ENCODE measurements around the gene TRAPPC3L.

TRAPPC3L gene

DNA sequence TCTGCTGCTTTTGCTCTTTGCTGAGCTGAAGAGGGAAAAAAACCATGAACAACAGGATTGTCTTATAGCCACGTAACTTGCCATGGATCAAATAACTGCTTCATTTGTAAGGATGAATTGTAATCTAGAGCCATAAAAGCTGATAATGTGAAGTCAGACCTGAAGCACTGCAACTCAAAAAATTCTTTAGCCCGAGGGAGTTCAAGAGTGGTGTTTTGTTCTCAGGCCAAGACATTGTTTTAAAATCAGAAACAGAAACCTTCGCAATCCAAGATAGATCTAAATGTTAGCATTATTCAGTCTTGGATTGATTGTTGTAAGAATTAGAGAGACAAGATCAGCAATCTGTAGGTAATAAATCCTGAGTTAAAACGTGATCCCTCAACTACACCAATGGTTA lies at the start of gene TRAPPC3L:
TSS of gene TRAPPC3L (minus strand) at position 34 of the 400 bp plus-strand sequence. CDS start 170 bp downstream, outside the sequence.
- no peak for DNase-seq

DNA sequence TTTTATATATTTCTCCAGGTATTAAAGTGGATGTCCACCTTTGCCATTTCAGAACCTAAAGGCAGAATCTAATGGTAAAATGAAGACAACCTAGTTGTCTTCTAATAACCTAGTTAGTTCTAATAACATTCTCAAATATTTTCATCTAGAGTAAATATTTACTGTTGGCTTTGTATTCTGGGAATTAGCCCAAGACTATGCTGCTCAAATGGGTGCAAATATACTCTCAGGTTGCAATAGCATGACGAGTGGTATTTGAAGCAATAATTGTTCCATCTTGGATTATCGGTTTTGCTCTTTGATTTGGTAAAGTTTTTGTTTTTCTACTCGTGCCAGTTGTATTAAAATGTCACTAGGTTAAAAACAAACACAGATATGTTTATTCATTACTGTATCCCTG lies 49.8 kb upstream of the TRAPPC3L start:
- DNase-seq: no peak

DNA sequence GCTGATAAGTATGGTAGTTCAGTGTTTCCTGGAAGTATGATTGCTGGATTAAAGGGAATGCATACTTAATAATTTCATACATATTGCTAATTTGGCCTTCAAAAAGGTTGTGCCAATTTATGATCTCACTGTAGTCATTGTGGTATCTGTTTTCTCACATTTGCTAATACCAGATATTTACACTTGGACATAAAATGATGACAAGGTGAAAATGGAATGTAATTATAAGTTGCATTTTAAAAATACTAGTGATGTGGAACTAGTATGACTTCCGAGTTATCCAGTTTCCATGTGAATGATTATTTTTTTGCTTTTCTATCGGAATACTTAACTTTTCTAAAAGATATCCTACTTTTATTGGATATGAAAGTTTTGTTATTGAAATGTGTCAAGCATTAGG lies 41.3 kb upstream of the TRAPPC3L start:
- no peak for DNase-seq

DNA sequence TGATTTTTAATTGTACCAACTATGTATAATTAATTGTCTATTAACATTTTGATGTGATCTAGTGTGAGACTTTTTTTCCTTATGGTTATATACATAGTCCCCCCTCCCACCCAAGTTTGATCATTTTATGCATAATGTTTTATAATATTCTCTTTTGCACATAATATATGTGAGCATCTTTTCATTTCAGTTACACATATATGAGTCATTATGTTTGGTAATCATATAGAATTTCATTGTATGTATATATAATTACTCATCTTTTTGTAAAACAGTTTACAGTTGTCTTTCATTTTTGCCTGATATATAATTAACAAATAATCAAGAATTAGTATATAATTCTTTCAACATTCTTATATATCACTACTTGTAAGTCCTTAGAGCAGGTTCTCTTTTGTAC lies 40.8 kb upstream of the TRAPPC3L start:
- DNase-seq: no peak

DNA sequence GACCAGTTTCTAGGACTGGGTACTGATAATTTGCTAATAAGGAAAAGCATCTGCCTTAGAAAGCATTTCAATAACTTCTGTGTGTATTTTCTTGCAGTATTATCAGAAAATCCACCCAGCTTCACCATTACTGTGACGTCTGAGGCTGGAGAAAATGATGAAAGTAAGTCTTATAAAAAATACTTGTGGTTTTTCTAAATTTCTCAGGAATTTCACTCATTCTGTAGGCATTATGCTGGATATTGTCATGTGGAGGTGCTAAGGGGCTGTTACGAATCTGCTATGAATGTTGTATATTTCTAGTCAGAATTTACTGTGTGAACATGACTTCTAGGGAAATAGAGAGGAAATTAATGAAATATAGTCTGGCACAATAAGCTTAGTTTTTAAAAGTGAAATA lies 34.7 kb upstream of the TRAPPC3L start:
- DNase-seq: no peak

DNA sequence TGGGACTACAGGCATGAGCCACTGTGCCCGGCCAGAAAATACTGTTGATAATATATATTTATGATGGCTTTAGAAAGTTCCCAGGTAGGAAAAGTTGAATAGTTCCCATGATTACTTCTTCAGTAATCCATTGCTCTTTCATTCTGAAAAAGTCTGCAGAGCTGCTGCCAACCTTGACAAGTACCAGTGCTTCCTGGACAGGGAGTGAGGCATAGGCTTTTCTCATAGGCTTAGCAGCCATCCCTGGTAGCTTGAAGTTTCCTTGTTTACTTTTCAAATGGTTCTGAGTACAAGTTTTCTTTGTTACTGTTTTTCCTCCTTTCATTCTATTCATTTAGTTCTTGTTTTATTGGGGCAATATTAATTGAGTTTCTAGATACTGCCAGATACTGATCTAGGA lies 33.7 kb upstream of the TRAPPC3L start:
- DNase-seq: no peak

DNA sequence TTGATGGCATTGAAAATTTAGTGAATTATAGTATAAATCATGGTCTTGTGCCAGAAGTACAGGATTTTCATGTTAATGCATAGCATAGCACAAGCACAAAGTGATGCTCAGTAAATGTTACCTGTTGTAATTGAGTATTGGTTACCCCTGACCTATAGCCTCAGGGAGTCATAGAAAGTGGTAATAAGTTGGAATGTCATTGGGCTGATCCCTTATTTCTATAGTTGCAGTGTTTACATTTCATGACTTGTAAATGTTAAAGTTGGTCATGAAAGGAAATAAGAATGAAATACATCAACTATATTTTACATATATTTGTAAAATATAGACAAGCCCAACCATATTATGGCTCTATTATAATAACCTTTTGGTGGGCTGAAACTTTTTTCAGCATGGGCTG lies 32.9 kb upstream of the TRAPPC3L start:
- no peak for DNase-seq

DNA sequence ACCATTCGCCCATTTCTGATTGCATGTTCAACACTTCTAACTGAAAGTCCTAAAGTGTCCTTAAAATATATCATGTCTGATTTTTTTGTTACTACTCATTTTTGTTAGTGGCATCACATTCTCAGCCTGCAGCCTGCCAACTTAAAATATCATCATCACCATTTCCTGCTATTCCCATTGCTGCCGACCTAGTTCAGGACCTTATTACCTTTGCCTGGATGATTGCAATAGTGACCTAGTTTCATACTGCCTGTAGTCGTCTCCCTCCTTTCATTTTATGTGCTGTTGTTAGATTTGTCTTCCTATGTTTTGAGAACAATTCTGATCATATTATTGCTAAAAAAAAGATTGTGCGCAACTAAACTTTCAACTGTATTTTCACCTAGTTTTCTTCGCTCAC lies 32.0 kb upstream of the TRAPPC3L start:
- no peak for DNase-seq

DNA sequence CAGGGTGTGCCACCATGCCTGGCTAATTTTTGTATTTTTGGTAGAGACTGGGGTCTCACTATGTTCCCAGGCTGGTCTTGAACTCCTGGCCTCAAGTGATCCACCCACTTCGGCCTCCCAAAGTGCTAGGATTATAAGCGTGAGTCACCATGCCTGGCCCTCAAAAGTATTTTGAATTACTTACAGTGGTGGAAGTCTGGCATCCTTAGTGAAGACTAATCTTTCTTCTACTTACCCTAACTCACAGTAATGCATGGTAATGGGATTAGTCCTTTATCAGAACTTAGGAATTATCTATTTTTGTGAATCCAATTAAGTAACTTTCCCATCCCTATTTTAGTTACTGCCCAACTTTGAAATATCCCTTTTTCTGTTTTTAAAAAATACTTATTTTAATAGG lies 29.7 kb upstream of the TRAPPC3L start:
- no peak for DNase-seq

DNA sequence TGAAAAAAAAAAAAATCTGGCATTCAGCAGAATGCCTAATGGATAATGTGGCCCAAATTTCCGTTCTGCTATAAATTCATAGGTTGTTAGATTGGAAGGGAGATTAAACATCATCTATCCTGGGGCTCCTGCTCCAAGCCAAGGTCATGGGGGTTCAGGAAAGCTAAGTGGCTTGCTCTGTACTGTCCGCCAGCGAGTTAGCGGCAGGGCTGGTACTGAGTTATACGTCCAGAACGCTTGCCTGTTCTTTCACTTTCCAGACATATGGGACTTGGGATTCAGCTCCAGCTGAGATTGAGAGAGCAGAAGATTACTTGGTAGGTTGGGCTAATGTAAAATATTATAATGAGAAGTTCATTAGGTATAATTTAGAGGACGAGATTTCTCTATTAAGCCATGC lies 26.7 kb upstream of the TRAPPC3L start:
- peak in 1 of 2 experiments; percentile 14 for DNase-seq

DNA sequence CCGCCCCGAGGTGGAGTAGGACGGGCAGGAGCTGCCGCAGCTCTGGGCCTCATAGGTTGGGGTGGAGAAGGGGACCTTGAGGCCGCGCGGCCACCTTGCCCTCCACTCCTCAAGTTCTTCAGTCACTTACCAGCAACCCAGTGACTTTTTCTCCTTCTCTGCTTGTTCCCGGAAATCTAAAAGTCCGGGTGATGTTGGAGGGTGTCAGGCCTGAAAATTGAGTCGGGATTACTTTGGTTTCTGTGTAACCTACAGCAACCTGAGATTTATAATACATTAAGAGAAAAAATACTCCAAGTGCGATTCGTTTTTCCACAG lies 26.2 kb upstream of the TRAPPC3L start:
- no peak for DNase-seq

DNA sequence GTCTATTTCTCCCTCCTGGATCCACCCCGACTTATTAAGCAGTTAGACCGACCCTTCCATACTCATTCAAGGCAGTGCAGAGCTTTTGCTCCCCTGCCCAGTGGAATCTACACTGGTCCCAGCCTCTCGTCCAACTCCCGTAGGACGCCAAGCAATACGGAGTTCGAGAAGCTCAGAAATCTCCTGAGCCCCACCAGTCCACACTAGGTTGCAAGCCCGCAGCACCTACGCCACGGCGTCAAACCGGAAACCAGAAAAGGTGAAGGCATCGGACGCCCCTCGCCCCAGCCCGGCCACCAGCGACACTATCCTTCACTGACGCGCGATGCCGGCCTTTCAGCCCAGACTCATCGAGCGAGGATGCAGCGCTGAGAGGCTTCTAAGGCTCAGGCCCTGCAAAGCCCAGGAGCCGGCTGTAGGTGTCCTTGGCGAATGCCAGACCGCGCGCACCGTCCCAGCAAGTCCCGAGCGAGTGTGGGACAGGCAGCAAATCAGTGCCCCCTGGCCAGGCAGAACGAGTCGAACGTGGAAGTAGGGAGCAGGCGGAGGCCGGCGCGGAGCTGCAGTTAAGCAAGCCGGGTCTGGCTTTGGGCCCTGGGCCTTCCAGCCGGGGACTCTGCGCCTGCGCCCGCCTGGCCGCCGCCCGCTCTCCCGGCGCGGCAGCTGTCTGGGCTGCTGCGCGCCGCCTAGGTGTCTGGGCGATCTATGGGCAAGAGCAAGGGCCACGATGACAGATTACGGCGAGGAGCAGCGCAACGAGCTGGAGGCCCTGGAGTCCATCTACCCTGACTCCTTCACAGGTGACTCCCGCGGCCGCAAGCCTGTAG lies 25.6 kb upstream of the TRAPPC3L start, which contains the start of gene RWDD1:
TSS of gene RWDD1 (plus strand) at position 649 of the 827 bp plus-strand sequence. CDS start at position 728, 79 bp downstream.
- DNase-seq: peak; percentile 97 to 98

DNA sequence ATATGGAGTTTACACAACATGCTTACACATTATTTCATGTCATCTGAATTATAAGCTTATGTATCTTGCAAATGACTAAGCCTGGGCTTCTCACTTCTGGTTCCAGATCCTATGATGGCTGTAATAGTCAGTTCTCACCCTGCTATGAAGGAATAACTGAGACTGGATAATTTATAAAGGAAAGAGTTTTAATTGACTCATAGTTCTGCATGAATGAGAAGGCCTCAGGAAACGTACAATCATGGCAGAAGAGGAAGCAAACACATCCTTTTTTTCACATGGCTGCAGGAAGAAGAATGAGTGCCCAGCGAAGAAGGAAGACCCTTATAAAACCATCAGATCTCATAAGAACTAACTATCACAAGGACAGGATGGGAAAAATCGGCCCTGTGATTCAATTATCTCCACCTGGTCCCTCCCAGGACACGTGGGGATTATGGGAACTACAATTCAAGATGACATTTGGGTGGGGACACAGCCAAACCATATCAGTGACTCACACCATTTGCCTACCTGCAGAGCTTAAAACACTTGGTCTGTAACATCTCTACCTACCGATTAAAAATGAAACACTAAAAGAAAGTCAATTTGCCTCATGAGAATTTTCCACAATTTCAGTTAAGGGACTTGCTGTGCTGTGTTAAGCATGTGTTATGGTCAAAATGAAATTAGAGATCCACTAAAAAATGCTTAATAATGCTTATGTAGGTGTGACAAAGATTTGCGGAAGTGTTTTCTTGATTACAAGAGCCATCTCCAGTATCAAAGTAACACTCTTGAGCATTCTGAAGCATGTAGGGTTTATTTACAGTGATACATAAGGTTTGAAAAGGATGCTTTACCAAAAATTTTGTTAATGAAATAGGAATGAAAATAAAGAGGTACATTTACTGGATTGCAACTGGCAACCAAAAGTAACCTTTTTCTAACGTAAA lies 23.6 kb upstream of the TRAPPC3L start:
- no peak for DNase-seq

DNA sequence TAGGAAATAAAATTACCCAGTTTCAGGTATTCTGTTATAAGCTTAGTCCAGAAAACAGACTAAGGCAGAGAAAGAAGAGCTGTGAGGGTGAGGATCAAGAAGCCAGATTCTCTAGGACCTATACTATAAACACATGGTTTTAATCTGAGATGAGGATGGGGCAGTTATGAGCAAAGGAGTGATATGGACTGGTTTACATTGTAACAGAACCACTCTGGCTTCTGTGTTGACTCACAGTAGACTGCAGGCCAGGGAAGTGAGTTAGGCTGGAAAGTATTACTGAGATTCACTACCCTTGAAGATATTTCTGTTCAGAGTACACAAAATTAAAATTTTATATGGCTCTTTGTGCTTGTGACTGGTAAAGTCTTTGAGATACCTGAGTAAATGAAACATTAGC lies 22.6 kb upstream of the TRAPPC3L start:
- DNase-seq: no peak

DNA sequence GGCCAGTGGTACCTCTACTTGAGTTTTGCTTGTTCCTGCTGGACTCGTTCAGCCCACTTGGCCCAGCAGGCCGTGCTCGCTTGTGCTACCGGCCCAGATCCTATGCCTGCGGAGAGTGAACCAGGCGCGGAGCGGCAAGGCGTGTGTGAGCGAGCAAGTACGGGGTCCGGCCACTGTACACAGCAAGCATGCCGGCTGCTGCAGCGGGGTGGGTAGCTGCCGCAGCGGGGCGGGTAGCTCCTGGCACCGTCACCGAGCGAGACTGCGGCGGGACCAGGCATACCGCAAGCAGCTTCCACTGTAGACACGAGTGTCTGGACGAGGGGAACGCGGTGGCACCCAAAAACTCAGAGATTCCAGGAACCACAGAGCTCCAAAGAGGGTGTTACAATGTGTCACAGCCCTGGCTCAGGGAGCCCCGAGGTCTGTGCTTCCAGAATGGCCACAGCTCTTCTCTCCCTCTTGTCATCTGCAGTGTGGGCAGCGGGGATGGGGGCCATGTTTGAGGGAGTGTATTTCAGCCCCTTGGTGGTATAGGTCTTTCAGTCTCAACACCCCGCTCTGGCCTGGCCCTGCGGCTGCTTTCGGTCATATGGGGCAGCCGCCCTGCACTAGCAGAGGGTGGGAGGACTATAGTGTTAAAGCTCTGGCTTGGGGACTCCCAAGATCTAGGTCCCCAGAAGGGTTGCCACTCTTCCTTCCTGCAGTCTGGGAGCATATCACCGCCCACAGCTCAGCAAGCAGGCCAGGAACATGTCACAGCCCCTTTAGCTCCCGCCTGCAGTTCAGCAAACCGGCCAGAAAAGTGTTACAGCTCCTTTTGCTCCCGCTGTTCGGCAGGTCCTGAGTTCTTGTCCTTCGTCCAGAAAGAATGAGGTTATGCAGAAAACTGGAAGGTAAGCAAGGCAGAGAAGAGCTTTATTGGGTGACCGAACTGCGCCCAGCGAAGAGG lies 19.7 kb upstream of the TRAPPC3L start:
- DNase-seq: peak; percentile 7 to 14

DNA sequence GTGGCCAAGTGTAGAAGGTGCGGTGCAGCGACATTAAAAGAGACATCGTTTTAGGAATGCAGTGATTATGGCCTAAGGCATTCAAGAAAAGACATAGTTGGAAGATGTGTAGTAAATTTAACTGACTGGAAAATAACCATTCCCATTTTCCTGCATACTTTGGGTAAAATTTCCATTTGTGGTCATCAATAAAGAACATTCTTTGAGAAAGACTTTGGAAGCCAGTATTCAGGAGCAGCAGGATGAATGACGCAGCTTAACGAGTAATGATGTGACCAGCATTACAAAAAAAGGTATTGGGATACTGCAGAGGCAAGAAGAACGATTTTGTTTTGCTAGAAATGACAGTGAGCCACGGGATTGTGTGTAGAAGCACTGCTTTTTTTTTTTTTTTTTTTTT lies 18.8 kb upstream of the TRAPPC3L start:
- no peak for DNase-seq

DNA sequence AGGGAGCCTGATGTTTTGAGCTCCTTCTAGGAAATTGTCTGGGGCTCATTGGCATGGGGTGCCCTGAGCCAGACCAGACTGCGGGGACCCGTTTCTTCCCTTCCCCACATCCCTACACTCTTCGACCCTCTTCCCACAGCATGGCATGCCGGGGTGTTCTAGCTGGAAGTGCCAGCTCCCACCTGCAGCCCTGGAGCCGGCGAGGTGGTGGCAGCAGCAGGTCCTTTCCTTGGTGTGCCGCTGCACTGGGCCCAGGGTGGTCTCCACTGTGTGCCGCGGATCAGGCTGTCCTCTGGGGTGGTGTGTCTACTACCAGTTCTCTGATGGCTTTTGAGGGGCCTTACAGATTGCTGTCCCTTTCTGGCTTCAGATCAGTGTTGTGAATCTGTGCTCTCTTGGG lies 18.3 kb upstream of the TRAPPC3L start:
- no peak for DNase-seq

DNA sequence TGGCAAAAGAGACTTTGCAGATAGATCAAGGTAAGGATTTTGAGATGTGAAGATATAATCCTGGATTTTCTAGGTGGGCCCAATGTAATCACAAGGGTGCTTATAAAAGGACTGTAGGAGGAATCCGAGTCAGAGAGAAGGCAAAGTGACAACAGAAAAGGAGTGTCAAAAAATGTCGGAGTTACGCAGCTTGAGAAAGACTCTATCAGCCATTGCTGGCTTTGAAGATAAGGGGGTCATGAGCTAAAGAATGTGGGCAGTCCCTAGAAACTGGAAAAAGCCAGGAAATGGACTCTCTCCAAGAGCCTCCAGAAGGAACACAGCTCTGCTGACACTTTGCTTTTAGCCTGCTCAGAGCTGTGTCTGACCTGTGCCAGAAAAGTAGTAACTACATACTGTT lies 17.1 kb upstream of the TRAPPC3L start:
- DNase-seq: no peak

DNA sequence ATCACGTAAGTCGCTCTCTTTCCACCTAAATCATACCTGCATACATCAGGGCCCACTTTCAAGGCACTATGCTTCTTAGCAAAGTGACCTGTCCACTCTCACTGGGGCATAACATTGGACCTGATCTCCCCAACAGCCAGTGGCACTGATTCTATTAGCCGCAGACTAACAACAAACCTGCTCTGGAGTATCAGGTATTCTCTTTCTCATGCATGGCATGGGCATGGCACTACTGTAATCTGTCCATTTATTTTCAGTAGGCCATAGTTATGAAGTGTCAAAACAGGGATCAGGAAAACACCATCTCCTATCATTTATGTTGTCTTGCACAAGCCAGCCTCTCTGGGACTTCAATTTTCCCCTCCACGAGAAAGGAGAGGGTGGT lies 16.5 kb upstream of the TRAPPC3L start:
- DNase-seq: no peak

DNA sequence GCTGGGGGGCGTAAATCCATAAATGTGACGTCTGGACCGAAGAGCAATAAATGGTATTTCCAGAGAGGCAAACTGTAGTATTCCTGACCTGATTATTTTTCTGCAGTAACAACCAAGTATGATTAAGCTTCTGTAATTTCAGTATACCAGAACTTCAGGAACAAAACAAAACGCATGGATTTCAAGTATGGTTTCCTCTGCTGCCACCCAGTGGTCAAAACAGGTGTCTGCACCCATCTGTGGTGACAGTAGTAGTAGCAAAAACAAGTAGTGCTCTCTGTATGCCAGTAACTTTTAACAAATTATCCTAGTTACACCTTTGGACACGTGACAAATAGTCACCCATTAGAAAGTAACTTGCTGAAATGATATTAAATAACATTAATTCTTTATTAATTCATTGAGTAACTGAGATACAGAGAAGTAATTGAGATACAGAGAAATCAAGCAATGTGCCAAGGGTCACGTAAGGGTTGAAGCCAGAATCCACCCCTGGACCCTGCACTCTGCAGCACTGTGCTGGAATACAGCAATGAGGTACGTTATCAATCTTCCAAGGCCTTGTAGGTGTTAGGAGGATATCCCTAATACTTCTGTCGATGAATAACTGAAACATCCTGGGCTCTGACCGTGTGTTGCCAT lies 16.0 kb upstream of the TRAPPC3L start:
- DNase-seq: peak; percentile 71 to 77

DNA sequence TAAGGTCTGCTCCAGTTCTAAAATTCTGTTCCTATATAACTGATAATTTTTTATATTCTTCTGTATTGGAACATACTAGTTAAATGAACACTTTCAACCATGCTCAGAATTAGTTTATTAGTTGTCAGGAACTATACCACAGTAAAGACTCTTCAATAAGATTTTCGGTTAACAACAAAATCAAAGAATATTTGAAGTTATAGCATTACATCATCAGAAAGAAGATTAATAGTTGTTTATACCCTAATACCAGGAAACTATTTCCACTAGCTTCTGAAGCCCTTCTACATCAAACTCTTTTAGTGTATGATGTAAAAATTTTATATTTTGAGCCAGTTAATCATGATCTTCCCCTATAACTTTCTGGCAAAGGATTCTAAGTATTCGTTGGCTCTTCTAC lies 14.6 kb upstream of the TRAPPC3L start:
- no peak for DNase-seq

DNA sequence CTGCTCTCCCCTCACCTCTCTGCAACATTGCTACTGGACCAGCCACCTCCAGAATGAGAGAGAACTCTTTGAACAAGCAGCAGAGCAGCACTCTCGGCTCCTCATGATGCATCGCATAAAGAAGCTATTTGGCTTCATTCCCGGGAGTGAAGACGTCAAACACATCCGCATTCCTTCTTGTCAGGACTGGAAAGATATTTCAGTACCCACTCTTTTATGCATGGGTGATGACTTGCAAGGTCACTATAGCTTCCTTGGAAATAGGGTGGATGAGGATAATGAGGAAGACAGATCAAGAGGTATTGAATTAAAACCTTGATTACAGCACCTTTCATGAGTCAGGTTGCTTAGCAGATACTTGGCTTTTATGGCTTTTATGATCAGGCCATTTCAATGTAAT lies 12.4 kb upstream of the TRAPPC3L start:
- DNase-seq: no peak

Data from activated CD4-positive, alpha-beta T cell treated with anti-CD3 and anti-CD28 coated beads, Interleukin-2, amount 50 U/mL, for 48 hours (primary cell).